Liver (tissue), 9 donors: ENCODE results near the gene COL10A1. TPM values are rescaled to one million over a fixed set of nuclear protein-coding genes. Genes with fewer than 3 reads are reported as not detected.

ENCODE experiments used
- DNase-seq: peaks from one replicate; pipeline ENCODE4 v3.0.0-alpha.2; 2017; ENCODE audit warnings: low spot score
- H3K27ac ChIP-seq, 2 donors: one replicate each; pipeline ENCODE4 v1.7.0; 2013; ENCODE audit warnings: inconsistent platforms in 2 of 2, low read length in 2 of 2, control low read depth in 1 of 2, low read depth in 1 of 2, mild to moderate bottlenecking in 1 of 2
- H3K27me3 ChIP-seq, 4 donors: one replicate each; pipeline versions ENCODE4 v1.6.1 to v1.7.0; 2013; ENCODE audit warnings: low read length in 3 of 4, inconsistent platforms in 1 of 4, mild to moderate bottlenecking in 1 of 4, moderate library complexity in 1 of 4; ENCODE audit not compliant: control insufficient read depth in 4 of 4, insufficient read depth in 4 of 4
- H3K36me3 ChIP-seq, 4 donors: one replicate each; pipeline versions ENCODE4 v1.6.1 to v1.7.0; 2013; ENCODE audit warnings: low read length in 3 of 4, mild to moderate bottlenecking in 3 of 4, low read depth in 1 of 4, moderate library complexity in 1 of 4; ENCODE audit not compliant: control insufficient read depth in 4 of 4, insufficient read depth in 3 of 4
- H3K4me1 ChIP-seq, 4 donors: one replicate each; pipeline versions ENCODE4 v1.6.1 to v1.7.0; 2013; ENCODE audit warnings: low read length in 3 of 4, mild to moderate bottlenecking in 3 of 4, moderate library complexity in 1 of 4; ENCODE audit not compliant: control insufficient read depth in 4 of 4, insufficient read depth in 4 of 4
- H3K4me3 ChIP-seq, 3 donors: one replicate each; pipeline versions ENCODE4 v1.6.1 to v1.7.0; 2013; ENCODE audit warnings: low read length in 3 of 3, control low read depth in 1 of 3, low read depth in 1 of 3, mild to moderate bottlenecking in 1 of 3
- H3K9ac ChIP-seq, 2 donors: one replicate each; pipeline ENCODE4 v1.7.0; 2013; ENCODE audit warnings: low read length in 2 of 2, mild to moderate bottlenecking in 2 of 2, moderate library complexity in 2 of 2, control low read depth in 1 of 2, low read depth in 1 of 2
- H3K9me3 ChIP-seq, 4 donors: one replicate each; pipeline versions ENCODE4 v1.6.1 to v1.7.0; 2013; ENCODE audit warnings: low read length in 3 of 4; ENCODE audit not compliant: control insufficient read depth in 4 of 4
- ATF3 ChIP-seq: IDR thresholded peaks from 2 replicates; pipeline ENCODE4 v1.6.1; 2016; ENCODE audit warnings: antibody characterized with exemption
- EGR1 ChIP-seq, 2 donors: IDR thresholded peaks; 2 replicates each; pipeline ENCODE4 v1.6.1; 2016 to 2018; ENCODE audit warnings: antibody characterized with exemption in 2 of 2, low read depth in 2 of 2
- FOXA1 ChIP-seq: IDR thresholded peaks from 2 replicates; pipeline ENCODE4 v1.6.1; 2016; ENCODE audit warnings: antibody characterized with exemption
- FOXA2 ChIP-seq: IDR thresholded peaks from 2 replicates; pipeline ENCODE4 v1.6.1; 2016; ENCODE audit warnings: antibody characterized with exemption
- GABPA ChIP-seq, 2 donors: IDR thresholded peaks in 1 of 2; conservative IDR thresholded peaks in 1 of 2; 2 replicates each; pipeline ENCODE4 v1.6.1; 2016; ENCODE audit warnings: antibody characterized with exemption in 2 of 2, mild to moderate bottlenecking in 1 of 2, moderate library complexity in 1 of 2
- HNF4A ChIP-seq, 2 donors: conservative IDR thresholded peaks; 2 replicates each; pipeline ENCODE4 v1.6.1; 2016; ENCODE audit warnings: antibody characterized with exemption in 2 of 2, mild to moderate bottlenecking in 2 of 2
- HNF4G ChIP-seq: IDR thresholded peaks from 2 replicates; pipeline ENCODE4 v1.6.1; 2016; ENCODE audit warnings: antibody characterized with exemption
- JUND ChIP-seq, 2 donors: IDR thresholded peaks; 2 replicates each; pipeline ENCODE4 v1.6.1; 2016; ENCODE audit warnings: antibody characterized with exemption in 2 of 2
- MAX ChIP-seq: IDR thresholded peaks from 2 replicates; pipeline ENCODE4 v1.6.1; 2016; ENCODE audit warnings: antibody characterized with exemption
- NR2F2 ChIP-seq: IDR thresholded peaks from 2 replicates; pipeline ENCODE4 v1.6.1; 2016; ENCODE audit warnings: antibody characterized with exemption
- RAD21 ChIP-seq, 2 donors: IDR thresholded peaks; 2 replicates each; pipeline ENCODE4 v1.6.1; 2016; ENCODE audit warnings: antibody characterized with exemption in 2 of 2, mild to moderate bottlenecking in 2 of 2
- RXRA ChIP-seq, 2 donors: IDR thresholded peaks; 2 replicates each; pipeline ENCODE4 v1.6.1; 2017 to 2018; ENCODE audit warnings: antibody characterized with exemption in 2 of 2, mild to moderate bottlenecking in 1 of 2
- SP1 ChIP-seq: IDR thresholded peaks from 2 replicates; pipeline ENCODE4 v1.6.1; 2018; ENCODE audit warnings: antibody characterized with exemption, mild to moderate bottlenecking
- TAF1 ChIP-seq: conservative IDR thresholded peaks from 2 replicates; pipeline ENCODE4 v1.6.1; 2016; ENCODE audit warnings: antibody characterized with exemption, mild to moderate bottlenecking
- YY1 ChIP-seq: IDR thresholded peaks from 2 replicates; pipeline ENCODE4 v1.6.1; 2016; ENCODE audit warnings: antibody characterized with exemption, mild to moderate bottlenecking
- WGBS: extraction: QIAGEN DNeasy Blood & Tissue Kit; methylation state at CpG from one replicate; pipeline ENCODE4 v1.1.7; 2013; 5-methylcytosine and 5-hydroxymethylcytosine counted together
- polyA plus RNA-seq, 2 donors: library from polyadenylated mRNA; stranded (reverse) in 1 of 2; unstranded in 1 of 2; fragments of 200-250 nt in 1 of 2; fragments of >200 nt in 1 of 2; fragmentation: Nextera tagmentation in 1 of 2; extraction: Ambion mirVana in 1 of 2; gene quantifications; one replicate each; pipeline versions ENCODE4 v1.2.1 to v1.2.3, GENCODE V29; 2013 to 2015
- total RNA-seq, 2 donors: library from RNA; depleted of rRNA; stranded (reverse); fragments of >200 nt; gene quantifications; one replicate each; pipeline ENCODE4 v1.2.3, GENCODE V29; 2014
- donor health status: healthy.
- donor health status: healthy.
- donor health status: healthy.
- donor health status: healthy.
- donor health status: healthy.

The COL10A1 gene
- total and polyA plus RNA-seq, 4 donors = 0.01 to 0.15 TPM; not detected in 2

- Histone ChIP-seq H3K9ac (no peak overlapping the region), H3K36me3 (no peaks in the 10 kb centered on the region), H3K27me3 (no peaks in the 10 kb centered on the region), H3K4me1 (peaks cover 1 to 76% (median 62%) of the 10 kb centered on the region in 4 donors), H3K9me3 (no peaks in the 10 kb centered on the region), H3K27ac (peak overlapping the region in 1 of 2 donors; percentile 35), H3K4me3 (no peak overlapping the region)
- 74% methylated on average over 4 of the region's 4 CpGs for WGBS
- TF ChIP-seq YY1 (no peak), RAD21 (IDR thresholded peaks at IDR 0.05) (no peak), SP1 (no peak), RXRA (IDR thresholded peaks at IDR 0.05) (no peak), TAF1 (no peak), FOXA1 (no peak), EGR1 (IDR thresholded peaks at IDR 0.05; ENCODE audit: low read depth in 2 of 2) (no peak), JUND (IDR thresholded peaks at IDR 0.05) (no peak)
- no peak for DNase-seq
These were observed 23.1 kb downstream of the COL10A1 start for GRCh38 chr6:116102873-116103272.

GRCh38 chr6:116101790-116102189 lies 24.1 kb downstream of the COL10A1 start:
- TF ChIP-seq EGR1 (IDR thresholded peaks at IDR 0.05; ENCODE audit: low read depth in 2 of 2) (no peak), RXRA (IDR thresholded peaks at IDR 0.05) (no peak), TAF1 (no peak), JUND (IDR thresholded peaks at IDR 0.05) (no peak), HNF4G (no peak), FOXA1 (no peak), SP1 (no peak), NR2F2 (no peak), HNF4A (conservative IDR thresholded peaks at IDR 0.05) (no peak), MAX (no peak)
- no peak for DNase-seq
- Histone ChIP-seq H3K9me3 (no peaks in the 10 kb centered on the region), H3K4me1 (peaks cover 1 to 72% (median 62%) of the 10 kb centered on the region in 4 donors), H3K36me3 (no peaks in the 10 kb centered on the region), H3K27me3 (no peaks in the 10 kb centered on the region), H3K4me3 (peak overlapping the region; percentile 29 to 82 (median 80)), H3K27ac (peak overlapping the region in 1 of 2 donors; percentile 97), H3K9ac (no peak overlapping the region)
- WGBS = 70% methylated on average over 2 of the region's 2 CpGs

GRCh38 chr6:116101302-116101718 lies 24.6 kb downstream of the COL10A1 start:
- Histone ChIP-seq H3K4me3 (peak overlapping the region; percentile 80 to 84 (median 82)), H3K9ac (peak overlapping the region in 1 of 2 donors; percentile 59), H3K9me3 (no peaks in the 10 kb centered on the region), H3K4me1 (peaks cover 1 to 68% (median 59%) of the 10 kb centered on the region in 4 donors), H3K27ac (peak overlapping the region; percentile 83 to 97), H3K36me3 (no peaks in the 10 kb centered on the region), H3K27me3 (no peaks in the 10 kb centered on the region)
- TF ChIP-seq FOXA2 (no peak), TAF1 (no peak), YY1 (peak; percentile 56), FOXA1 (no peak), ATF3 (no peak), HNF4G (no peak), GABPA (IDR thresholded peaks at IDR 0.05 in 1 of 2, conservative IDR thresholded peaks at IDR 0.05 in 1 of 2) (no peak)
- DNase-seq = no peak
- WGBS = 2% methylated on average over 12 of the region's 12 CpGs
